Vagina (tissue), 2 donors: ENCODE results near the gene EIPR1.

Experiments used
- CTCF ChIP-seq, 3 experiments: fragments of 450-650 bp in 2 of 3; fragments of 200-600 bp in 1 of 3; sonication (generic) in 1 of 3; IDR thresholded peaks; one replicate each; pipeline ENCODE4 v1.5.1; 2017 to 2019; ENCODE audit warnings: antibody characterized with exemption in 3 of 3, mild to moderate bottlenecking in 2 of 3, moderate library complexity in 2 of 3
- POLR2A ChIP-seq, 2 donors: fragments of 450-650 bp; IDR thresholded peaks; one replicate each; pipeline ENCODE4 v1.6.1; 2017; ENCODE audit warnings: antibody characterized with exemption in 2 of 2, mild to moderate bottlenecking in 2 of 2, moderate library complexity in 2 of 2
- POLR2AphosphoS5 ChIP-seq, 2 donors: sonication (generic); formaldehyde crosslinking; IDR thresholded peaks; one replicate each; pipeline ENCODE4 v1.9.0; 2017; ENCODE audit warnings: antibody characterized with exemption in 2 of 2, mild to moderate bottlenecking in 2 of 2, low read depth in 1 of 2; ENCODE audit not compliant: insufficient read depth in 1 of 2

GRCh38 chr2:3284657-3285630 is 92.7 kb downstream of the EIPR1 start:
- no peak for TF ChIP-seq POLR2A (IDR thresholded peaks at IDR 0.05)
- no peak for TF ChIP-seq CTCF (IDR thresholded peaks at IDR 0.05)
- TF ChIP-seq POLR2AphosphoS5 (IDR thresholded peaks at IDR 0.05; ENCODE audit: insufficient read depth in 1 of 2, low read depth in 1 of 2): no peak
